ENCODE measurements around the gene CRYBA4. TPM values are rescaled to one million over a fixed set of nuclear protein-coding genes. Genes with fewer than 3 reads are reported as not detected.

Gene CRYBA4
- polyA plus RNA-seq, 1 donor: 0.06 TPM

GRCh38 chr22:26597026-26597425 lies 24.7 kb upstream of the CRYBA4 start:
- no peak for DNase-seq

GRCh38 chr22:26597480-26597879 lies 24.3 kb upstream of the CRYBA4 start:
- Histone ChIP-seq H3K4me3 (ENCODE audit: low read length) (no peak overlapping the region), H3K27ac (ENCODE audit: low read length) (no peak overlapping the region), H3K36me3 (ENCODE audit: control insufficient read depth, insufficient read depth, low read length) (no peaks in the 10 kb centered on the region), H3K9me3 (ENCODE audit: control insufficient read depth, low read depth, low read length) (no peaks in the 10 kb centered on the region), H3K4me1 (ENCODE audit: control insufficient read depth, insufficient read depth, low read length) (no peaks in the 10 kb centered on the region), H3K27me3 (ENCODE audit: control insufficient read depth, insufficient read depth, low read length) (peaks cover 4% of the 10 kb centered on the region)
- 40% methylated on average over 1 of the region's 4 CpGs for WGBS (ENCODE audit: insufficient coverage, low lambda C conversion rate)
- no peak for DNase-seq

More at GRCh38 chr22:26597026-26597425, 24.7 kb upstream of the CRYBA4 start:
- H3K9me3 ChIP-seq (ENCODE audit: control insufficient read depth, low read depth, low read length): no peaks in the 10 kb centered on the region
- H3K36me3 ChIP-seq (ENCODE audit: control insufficient read depth, insufficient read depth, low read length): no peaks in the 10 kb centered on the region
- H3K27me3 ChIP-seq (ENCODE audit: control insufficient read depth, insufficient read depth, low read length): peaks cover 4% of the 10 kb centered on the region
- no peak overlapping the region for H3K27ac ChIP-seq (ENCODE audit: low read length)
- no peak overlapping the region for H3K4me3 ChIP-seq (ENCODE audit: low read length)
- WGBS (ENCODE audit: insufficient coverage, low lambda C conversion rate): no CpG with 5 or more reads among the region's 4 CpGs
- no peaks in the 10 kb centered on the region for H3K4me1 ChIP-seq (ENCODE audit: control insufficient read depth, insufficient read depth, low read length)

GRCh38 chr22:26599505-26599904 lies 22.3 kb upstream of the CRYBA4 start:
- peaks cover 4% of the 10 kb centered on the region for H3K27me3 ChIP-seq (ENCODE audit: control insufficient read depth, insufficient read depth, low read length)
- H3K27ac ChIP-seq (ENCODE audit: low read length): no peak overlapping the region
- DNase-seq: no peak
- H3K4me1 ChIP-seq (ENCODE audit: control insufficient read depth, insufficient read depth, low read length): no peaks in the 10 kb centered on the region
- 60% methylated on average over 1 of the region's 11 CpGs for WGBS (ENCODE audit: insufficient coverage, low lambda C conversion rate)
- H3K9me3 ChIP-seq (ENCODE audit: control insufficient read depth, low read depth, low read length): no peaks in the 10 kb centered on the region
- H3K4me3 ChIP-seq (ENCODE audit: low read length): no peak overlapping the region
- no peaks in the 10 kb centered on the region for H3K36me3 ChIP-seq (ENCODE audit: control insufficient read depth, insufficient read depth, low read length)

GRCh38 chr22:26601726-26602125 lies 20.0 kb upstream of the CRYBA4 start:
- no CpG with 5 or more reads among the region's 12 CpGs for WGBS (ENCODE audit: insufficient coverage, low lambda C conversion rate)
- Histone ChIP-seq H3K36me3 (ENCODE audit: control insufficient read depth, insufficient read depth, low read length) (no peaks in the 10 kb centered on the region), H3K27me3 (ENCODE audit: control insufficient read depth, insufficient read depth, low read length) (peaks cover 4% of the 10 kb centered on the region), H3K9me3 (ENCODE audit: control insufficient read depth, low read depth, low read length) (no peaks in the 10 kb centered on the region), H3K27ac (ENCODE audit: low read length) (no peak overlapping the region), H3K4me3 (ENCODE audit: low read length) (no peak overlapping the region), H3K4me1 (ENCODE audit: control insufficient read depth, insufficient read depth, low read length) (no peaks in the 10 kb centered on the region)
- no peak for DNase-seq

DNA sequence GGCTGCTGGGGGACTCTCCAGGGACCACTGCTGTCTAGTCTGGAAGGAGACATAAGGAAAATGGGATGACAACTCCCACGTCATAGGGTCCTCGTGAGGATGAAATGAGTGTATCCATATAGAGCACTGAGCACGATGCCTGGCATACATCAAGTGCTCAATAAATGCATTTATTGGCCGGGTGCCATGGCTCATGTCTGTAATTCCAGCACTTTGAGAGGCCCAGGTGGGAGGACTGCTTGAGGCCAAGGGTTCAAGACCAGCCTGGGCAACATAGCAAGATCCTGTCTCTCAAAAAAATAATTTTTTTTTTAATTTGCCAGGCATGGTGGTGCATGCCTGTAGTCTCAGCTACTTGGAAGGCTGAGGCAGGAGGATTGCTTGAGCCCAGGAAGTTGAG lies 19.6 kb upstream of the CRYBA4 start:
- Histone ChIP-seq H3K4me3 (ENCODE audit: low read length) (no peak overlapping the region), H3K4me1 (ENCODE audit: control insufficient read depth, insufficient read depth, low read length) (no peaks in the 10 kb centered on the region), H3K36me3 (ENCODE audit: control insufficient read depth, insufficient read depth, low read length) (no peaks in the 10 kb centered on the region), H3K9me3 (ENCODE audit: control insufficient read depth, low read depth, low read length) (no peaks in the 10 kb centered on the region), H3K27ac (ENCODE audit: low read length) (no peak overlapping the region), H3K27me3 (ENCODE audit: control insufficient read depth, insufficient read depth, low read length) (peaks cover under 1% of the 10 kb centered on the region)
- DNase-seq: no peak
- WGBS (ENCODE audit: insufficient coverage, low lambda C conversion rate): no CpG with 5 or more reads among the region's 4 CpGs

GRCh38 chr22:26604368-26604767 lies 17.4 kb upstream of the CRYBA4 start:
- no peak for DNase-seq
- no peaks in the 10 kb centered on the region for H3K36me3 ChIP-seq (ENCODE audit: control insufficient read depth, insufficient read depth, low read length)
- no CpG with 5 or more reads among the region's 1 CpG for WGBS (ENCODE audit: insufficient coverage, low lambda C conversion rate)
- H3K4me3 ChIP-seq (ENCODE audit: low read length): no peak overlapping the region
- no peaks in the 10 kb centered on the region for H3K4me1 ChIP-seq (ENCODE audit: control insufficient read depth, insufficient read depth, low read length)
- peaks cover 3% of the 10 kb centered on the region for H3K27me3 ChIP-seq (ENCODE audit: control insufficient read depth, insufficient read depth, low read length)
- H3K27ac ChIP-seq (ENCODE audit: low read length): no peak overlapping the region
- no peaks in the 10 kb centered on the region for H3K9me3 ChIP-seq (ENCODE audit: control insufficient read depth, low read depth, low read length)

DNA sequence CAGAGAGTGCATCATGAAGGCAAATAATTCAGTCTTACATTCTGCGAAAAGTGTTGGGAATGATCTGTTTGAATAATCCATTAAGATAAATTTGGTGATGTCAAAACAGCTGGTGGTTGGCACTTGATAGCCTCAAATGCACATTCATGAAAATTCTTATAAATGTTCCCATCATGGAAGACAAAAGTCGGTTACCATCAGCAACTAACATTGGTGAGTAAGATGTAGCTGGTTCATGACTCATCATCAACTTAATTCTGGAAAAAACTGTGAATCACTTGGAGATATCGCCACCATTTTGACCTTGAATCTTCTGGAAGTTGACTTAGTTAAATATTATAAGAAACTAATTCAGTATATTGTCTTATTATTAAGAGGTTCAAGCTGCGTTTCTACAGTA lies 15.2 kb upstream of the CRYBA4 start:
- WGBS (ENCODE audit: insufficient coverage, low lambda C conversion rate): no CpG with 5 or more reads among the region's 4 CpGs
- Histone ChIP-seq H3K27me3 (ENCODE audit: control insufficient read depth, insufficient read depth, low read length) (peaks cover 3% of the 10 kb centered on the region), H3K9me3 (ENCODE audit: control insufficient read depth, low read depth, low read length) (no peaks in the 10 kb centered on the region), H3K36me3 (ENCODE audit: control insufficient read depth, insufficient read depth, low read length) (no peaks in the 10 kb centered on the region), H3K4me3 (ENCODE audit: low read length) (no peak overlapping the region), H3K27ac (ENCODE audit: low read length) (no peak overlapping the region), H3K4me1 (ENCODE audit: control insufficient read depth, insufficient read depth, low read length) (no peaks in the 10 kb centered on the region)
- DNase-seq: no peak

DNA sequence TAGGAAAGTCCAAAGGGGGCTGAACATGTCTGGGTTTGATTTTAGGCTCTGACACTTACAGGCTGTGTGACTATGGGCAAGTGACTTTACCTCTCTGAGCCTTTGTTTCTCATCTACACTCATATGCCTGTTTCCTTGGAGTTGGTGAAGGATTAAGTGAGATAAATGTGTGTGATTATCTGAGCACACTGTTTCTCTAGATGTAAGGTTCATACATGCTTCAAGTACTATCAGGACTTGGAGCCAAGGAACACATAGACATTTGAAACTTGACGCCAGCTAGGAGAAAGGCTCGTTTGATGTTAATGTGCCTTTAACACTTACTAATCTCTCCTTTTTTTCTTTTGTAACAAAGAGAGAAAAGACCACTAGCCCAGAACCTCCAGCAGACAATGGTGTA lies 13.6 kb upstream of the CRYBA4 start:
- no peaks in the 10 kb centered on the region for H3K9me3 ChIP-seq (ENCODE audit: control insufficient read depth, low read depth, low read length)
- H3K27ac ChIP-seq (ENCODE audit: low read length): no peak overlapping the region
- peaks cover 10% of the 10 kb centered on the region for H3K27me3 ChIP-seq (ENCODE audit: control insufficient read depth, insufficient read depth, low read length)
- DNase-seq: no peak
- no peaks in the 10 kb centered on the region for H3K36me3 ChIP-seq (ENCODE audit: control insufficient read depth, insufficient read depth, low read length)
- no CpG with 5 or more reads among the region's 2 CpGs for WGBS (ENCODE audit: insufficient coverage, low lambda C conversion rate)
- H3K4me3 ChIP-seq (ENCODE audit: low read length): no peak overlapping the region
- H3K4me1 ChIP-seq (ENCODE audit: control insufficient read depth, insufficient read depth, low read length): no peaks in the 10 kb centered on the region

DNA sequence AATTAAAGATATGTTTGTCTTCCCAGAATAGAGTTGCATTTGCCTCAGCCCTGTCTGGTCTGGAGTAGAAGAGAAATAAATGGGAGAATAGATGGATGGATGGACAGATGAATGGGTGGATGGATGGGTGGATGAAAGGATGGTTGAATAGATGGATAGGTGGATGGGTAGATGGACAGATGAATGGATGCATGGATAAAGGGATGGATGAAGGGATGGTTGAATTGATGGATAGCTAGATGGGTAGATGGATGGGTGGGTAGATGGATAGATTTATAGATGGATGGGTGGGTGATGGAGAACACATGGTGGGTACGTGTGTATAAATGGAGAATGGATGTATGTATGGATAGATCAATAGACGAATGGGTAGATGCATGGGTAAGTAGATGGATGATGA lies 12.5 kb upstream of the CRYBA4 start:
- WGBS (ENCODE audit: insufficient coverage, low lambda C conversion rate): 100% methylated on average over 2 of the region's 2 CpGs
- no peak overlapping the region for H3K4me3 ChIP-seq (ENCODE audit: low read length)
- no peak for DNase-seq

DNA sequence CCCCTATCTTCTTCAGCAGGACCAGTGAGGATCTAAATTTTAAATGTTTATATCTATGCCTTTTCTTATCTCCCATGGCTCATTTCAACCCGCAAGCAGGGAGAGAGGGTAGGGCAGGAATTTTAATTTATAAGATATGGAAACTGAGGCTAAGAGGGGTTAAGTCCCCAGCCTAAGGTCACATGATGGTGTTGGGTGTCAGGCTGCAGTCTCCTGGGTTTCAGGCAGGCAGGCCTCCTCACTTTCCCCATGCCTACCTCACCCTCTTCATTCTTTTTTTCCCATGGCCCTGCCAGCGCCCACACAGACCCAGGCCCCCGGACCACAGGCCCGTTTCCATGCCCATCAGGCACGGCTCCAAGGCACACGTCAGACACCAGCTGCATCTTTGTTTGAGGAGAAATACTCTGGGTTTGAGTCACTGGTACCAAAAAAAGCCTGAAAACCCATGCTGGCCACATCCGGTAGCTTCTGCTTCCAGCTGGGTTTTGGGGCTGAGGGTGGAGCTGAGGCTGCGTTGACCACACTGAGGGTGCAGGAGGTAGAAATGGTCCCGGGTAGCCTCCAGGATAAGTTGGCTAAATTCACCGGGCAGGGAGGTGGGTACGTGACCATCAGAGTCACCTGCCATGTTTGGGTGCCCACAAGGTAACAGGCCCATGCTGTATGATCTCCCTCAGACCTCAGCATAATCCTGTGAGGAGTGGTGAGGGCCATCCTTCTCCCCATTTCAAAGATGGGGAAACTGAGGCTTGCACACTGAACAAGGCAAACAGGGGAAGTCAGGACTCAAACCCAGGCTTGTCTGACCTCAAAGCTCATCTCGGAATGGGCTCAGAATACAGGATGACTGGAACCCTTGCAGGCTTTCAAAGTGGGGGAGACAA lies 11.4 kb upstream of the CRYBA4 start:
- no peak for DNase-seq
- no CpG with 5 or more reads among the region's 12 CpGs for WGBS (ENCODE audit: insufficient coverage, low lambda C conversion rate)

More for the DNA sequence above, 12.5 kb upstream of the CRYBA4 start:
- Histone ChIP-seq H3K36me3 (ENCODE audit: control insufficient read depth, insufficient read depth, low read length) (no peaks in the 10 kb centered on the region), H3K27ac (ENCODE audit: low read length) (no peak overlapping the region), H3K27me3 (ENCODE audit: control insufficient read depth, insufficient read depth, low read length) (peaks cover 15% of the 10 kb centered on the region), H3K9me3 (ENCODE audit: control insufficient read depth, low read depth, low read length) (no peaks in the 10 kb centered on the region), H3K4me1 (ENCODE audit: control insufficient read depth, insufficient read depth, low read length) (no peaks in the 10 kb centered on the region)

GRCh38 chr22:26610996-26611395 lies 10.8 kb upstream of the CRYBA4 start:
- WGBS (ENCODE audit: insufficient coverage, low lambda C conversion rate): no CpG with 5 or more reads among the region's 2 CpGs
- no peaks in the 10 kb centered on the region for H3K4me1 ChIP-seq (ENCODE audit: control insufficient read depth, insufficient read depth, low read length)
- H3K9me3 ChIP-seq (ENCODE audit: control insufficient read depth, low read depth, low read length): no peaks in the 10 kb centered on the region
- no peak overlapping the region for H3K27ac ChIP-seq (ENCODE audit: low read length)
- DNase-seq: no peak
- H3K36me3 ChIP-seq (ENCODE audit: control insufficient read depth, insufficient read depth, low read length): no peaks in the 10 kb centered on the region
- H3K27me3 ChIP-seq (ENCODE audit: control insufficient read depth, insufficient read depth, low read length): peaks cover 18% of the 10 kb centered on the region
- H3K4me3 ChIP-seq (ENCODE audit: low read length): no peak overlapping the region

More for the DNA sequence above, 11.4 kb upstream of the CRYBA4 start:
- no peak overlapping the region for H3K4me3 ChIP-seq (ENCODE audit: low read length)
- no peaks in the 10 kb centered on the region for H3K4me1 ChIP-seq (ENCODE audit: control insufficient read depth, insufficient read depth, low read length)
- no peak overlapping the region for H3K27ac ChIP-seq (ENCODE audit: low read length)
- H3K9me3 ChIP-seq (ENCODE audit: control insufficient read depth, low read depth, low read length): no peaks in the 10 kb centered on the region
- no peaks in the 10 kb centered on the region for H3K36me3 ChIP-seq (ENCODE audit: control insufficient read depth, insufficient read depth, low read length)
- peaks cover 18% of the 10 kb centered on the region for H3K27me3 ChIP-seq (ENCODE audit: control insufficient read depth, insufficient read depth, low read length)

Measured in large intestine (tissue), 3 donors.